ENCODE measurements around the gene CA5A. TPM values are rescaled to one million over a fixed set of nuclear protein-coding genes. Genes with fewer than 3 reads are reported as not detected.

Gene CA5A
- total RNA-seq, 1 donor from 2014 or later, result not detected

GRCh38 chr16:87845807-87846619 lies 90.3 kb downstream of the CA5A start:
- no peak overlapping the region for H2AFZ ChIP-seq (ENCODE audit: low read depth, low read length)
- DNase-seq (ENCODE audit: low read depth), result no peak
- no peak for FAIRE-seq
- Mint-ChIP-seq H3K27ac (ENCODE audit: unreplicated experiment) (peak overlapping the region; percentile 34), H3K4me1 (ENCODE audit: low read depth, unreplicated experiment) (peaks cover 28% of the 10 kb centered on the region), H3K9me3 (ENCODE audit: unreplicated experiment) (peaks cover 3% of the 10 kb centered on the region), H3K36me3 (ENCODE audit: low read depth, unreplicated experiment) (peaks cover 10% of the 10 kb centered on the region), H3K27me3 (ENCODE audit: low read depth, unreplicated experiment) (no peaks in the 10 kb centered on the region), H3K4me3 (ENCODE audit: unreplicated experiment) (no peak overlapping the region)
- H3K4me1 ChIP-seq (ENCODE audit: insufficient read depth, low read length), result peaks cover 6% of the 10 kb centered on the region
- peaks cover 16% of the 10 kb centered on the region for H3K36me3 ChIP-seq (ENCODE audit: insufficient read depth, low read length)
- TF ChIP-seq EZH2 (IDR thresholded peaks at IDR 0.05; ENCODE audit: insufficient read depth, low read length) (no peak), CTCF (IDR thresholded peaks at IDR 0.05; ENCODE audit: insufficient read depth, low read depth, low read length) (no peak)
- no peaks in the 10 kb centered on the region for H3K9me3 ChIP-seq (ENCODE audit: insufficient read depth, low read depth, low read length)
- H3K79me2 ChIP-seq (ENCODE audit: insufficient read depth, low read length), result peaks cover 95% of the 10 kb centered on the region
- H3K4me2 ChIP-seq (ENCODE audit: low read length), result no peak overlapping the region
- H3K27ac ChIP-seq (ENCODE audit: low read depth, low read length), result no peak overlapping the region
- H3K9ac ChIP-seq (ENCODE audit: low read length), result no peak overlapping the region
- H3K4me3 ChIP-seq (ENCODE audit: insufficient read depth, low read depth, low read length), result no peak overlapping the region
- no peaks in the 10 kb centered on the region for H3K27me3 ChIP-seq (ENCODE audit: insufficient read depth, low read length)
- H4K20me1 ChIP-seq (ENCODE audit: insufficient read depth, low read length), result peaks cover 98% of the 10 kb centered on the region

GRCh38 chr16:87845213-87845612 lies 91.1 kb downstream of the CA5A start:
- H3K36me3 Mint-ChIP-seq (ENCODE audit: low read depth, unreplicated experiment), result peaks cover 10% of the 10 kb centered on the region
- H3K36me3 ChIP-seq (ENCODE audit: insufficient read depth, low read length), result peaks cover 15% of the 10 kb centered on the region
- FAIRE-seq, result no peak

More at GRCh38 chr16:87845213-87845612, 91.1 kb downstream of the CA5A start:
- Histone ChIP-seq H4K20me1 (ENCODE audit: insufficient read depth, low read length) (peaks cover 98% of the 10 kb centered on the region), H3K79me2 (ENCODE audit: insufficient read depth, low read length) (peaks cover 94% of the 10 kb centered on the region), H3K4me1 (ENCODE audit: insufficient read depth, low read length) (no peaks in the 10 kb centered on the region), H3K9me3 (ENCODE audit: insufficient read depth, low read depth, low read length) (no peaks in the 10 kb centered on the region), H3K4me3 (ENCODE audit: insufficient read depth, low read depth, low read length) (no peak overlapping the region), H3K27ac (ENCODE audit: low read depth, low read length) (no peak overlapping the region), H3K4me2 (ENCODE audit: low read length) (no peak overlapping the region), H3K9ac (ENCODE audit: low read length) (no peak overlapping the region), H3K27me3 (ENCODE audit: insufficient read depth, low read length) (no peaks in the 10 kb centered on the region), H2AFZ (ENCODE audit: low read depth, low read length) (no peak overlapping the region)
- Mint-ChIP-seq H3K4me1 (ENCODE audit: low read depth, unreplicated experiment) (peaks cover 25% of the 10 kb centered on the region), H3K27ac (ENCODE audit: unreplicated experiment) (peak overlapping the region; percentile 37), H3K4me3 (ENCODE audit: unreplicated experiment) (no peak overlapping the region), H3K9me3 (ENCODE audit: unreplicated experiment) (peaks cover 3% of the 10 kb centered on the region), H3K27me3 (ENCODE audit: low read depth, unreplicated experiment) (no peaks in the 10 kb centered on the region)
- DNase-seq (ENCODE audit: low read depth), result no peak
- TF ChIP-seq CTCF (IDR thresholded peaks at IDR 0.05; ENCODE audit: insufficient read depth, low read depth, low read length), result no peak
- no peak for TF ChIP-seq EZH2 (IDR thresholded peaks at IDR 0.05; ENCODE audit: insufficient read depth, low read length)
